Upper lobe of left lung (tissue), 4 donors: ENCODE measurements around the gene TBPL2.

Source experiments
- POLR2A ChIP-seq, 4 donors: fragments of 450-650 bp; IDR thresholded peaks; one replicate each; pipeline ENCODE4 v1.5.1; 2016 to 2017; ENCODE audit warnings: antibody characterized with exemption in 4 of 4, mild to moderate bottlenecking in 2 of 4
- TF ChIP-seq, protein P1 (sequence below), 6 experiments: fragments of 450-650 bp in 4 of 6; fragments of 200-600 bp in 2 of 6; sonication (generic) in 2 of 6; IDR thresholded peaks; one replicate each; pipeline ENCODE4 v1.5.1; 2016 to 2019; ENCODE audit warnings: antibody characterized with exemption in 6 of 6

DNA sequence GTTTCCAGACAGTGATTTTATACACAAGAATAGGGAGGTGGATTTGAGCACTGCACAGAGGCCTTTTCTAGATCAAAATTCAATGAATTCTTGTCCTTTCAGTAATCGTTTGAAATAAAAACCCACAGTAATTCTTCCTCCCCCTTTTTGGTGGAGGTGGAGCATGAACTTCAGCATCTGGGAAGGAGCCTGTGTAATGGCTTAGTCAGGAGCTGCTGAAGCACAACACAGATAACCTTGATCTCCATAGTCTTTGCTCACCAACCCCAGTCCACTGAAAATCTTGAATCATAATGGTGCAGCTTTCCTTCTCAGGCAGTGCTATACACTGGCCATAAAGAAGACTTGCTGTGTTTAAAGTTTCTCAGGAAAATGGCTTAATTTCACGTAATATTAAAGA is 6.4 kb upstream of the TBPL2 start:
- no peak for TF ChIP-seq POLR2A (IDR thresholded peaks at IDR 0.05)
- TF ChIP-seq, protein P1, sequence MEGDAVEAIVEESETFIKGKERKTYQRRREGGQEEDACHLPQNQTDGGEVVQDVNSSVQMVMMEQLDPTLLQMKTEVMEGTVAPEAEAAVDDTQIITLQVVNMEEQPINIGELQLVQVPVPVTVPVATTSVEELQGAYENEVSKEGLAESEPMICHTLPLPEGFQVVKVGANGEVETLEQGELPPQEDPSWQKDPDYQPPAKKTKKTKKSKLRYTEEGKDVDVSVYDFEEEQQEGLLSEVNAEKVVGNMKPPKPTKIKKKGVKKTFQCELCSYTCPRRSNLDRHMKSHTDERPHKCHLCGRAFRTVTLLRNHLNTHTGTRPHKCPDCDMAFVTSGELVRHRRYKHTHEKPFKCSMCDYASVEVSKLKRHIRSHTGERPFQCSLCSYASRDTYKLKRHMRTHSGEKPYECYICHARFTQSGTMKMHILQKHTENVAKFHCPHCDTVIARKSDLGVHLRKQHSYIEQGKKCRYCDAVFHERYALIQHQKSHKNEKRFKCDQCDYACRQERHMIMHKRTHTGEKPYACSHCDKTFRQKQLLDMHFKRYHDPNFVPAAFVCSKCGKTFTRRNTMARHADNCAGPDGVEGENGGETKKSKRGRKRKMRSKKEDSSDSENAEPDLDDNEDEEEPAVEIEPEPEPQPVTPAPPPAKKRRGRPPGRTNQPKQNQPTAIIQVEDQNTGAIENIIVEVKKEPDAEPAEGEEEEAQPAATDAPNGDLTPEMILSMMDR (IDR thresholded peaks at IDR 0.05), result no peak
